SK-N-SH (cell line): Measurements from ENCODE around the gene PPP6R2. TPM values are rescaled to one million over a fixed set of nuclear protein-coding genes. Genes with fewer than 3 reads are reported as not detected.

ENCODE experiments used
- CTCF ChIA-PET: fragments of 300-600, 350-600 bp; formaldehyde crosslinking; extraction: SDS; loops from one replicate; lab custom pipeline; 2021; lab: Yijun Ruan, JAX
- POLR2A ChIA-PET: fragments of 350-600 bp; sonication (Branson Sonifier 250); formaldehyde crosslinking; extraction: SDS; loops from one replicate; lab custom pipeline; 2020; ENCODE audit warnings: antibody characterized with exemption, inconsistent platforms; lab: Yijun Ruan, JAX
- DNase-seq: peaks from one replicate; pipeline ENCODE4 v3.0.0; 2012
- H2AFZ ChIP-seq: fragments of 200-600 bp; sonication (generic); 2 replicates; pipeline ENCODE4 v1.8.1; 2016; ENCODE audit warnings: antibody characterized with exemption, mild to moderate bottlenecking, low read depth
- H3F3A ChIP-seq: fragments of 200-600 bp; sonication (generic); replicated peaks from 2 replicates; pipeline ENCODE3; 2016; ENCODE audit warnings: antibody characterized with exemption, mild to moderate bottlenecking; ENCODE audit not compliant: insufficient read depth
- H3K27ac ChIP-seq, 2 experiments: fragments of 200-500 bp in 1 of 2; fragments of 200-600 bp in 1 of 2; sonication (Bioruptor generic) in 1 of 2; sonication (generic), shearing (Covaris generic) in 1 of 2; 2 replicates each; pipeline versions ENCODE4 v1.5.1 to v1.6.1; 2014 to 2016; ENCODE audit warnings: low read depth in 2 of 2, inconsistent platforms in 1 of 2, low read length in 1 of 2, mild to moderate bottlenecking in 1 of 2, mixed read lengths in 1 of 2
- H3K27me3 ChIP-seq: fragments of 200-600 bp; sonication (generic), shearing (Covaris generic); 2 replicates; pipeline ENCODE4 v1.6.1; 2016; ENCODE audit warnings: mixed run types; ENCODE audit not compliant: insufficient read depth
- H3K36me3 ChIP-seq, 2 experiments: fragments of 200-500 bp in 1 of 2; fragments of 200-600 bp in 1 of 2; sonication (Bioruptor generic) in 1 of 2; sonication (generic) in 1 of 2; replicated peaks in 1 of 2; 2 replicates each; pipeline versions ENCODE3 to v1.5.1; 2014 to 2016; ENCODE audit warnings: low read length in 1 of 2, mild to moderate bottlenecking in 1 of 2; ENCODE audit not compliant: insufficient read depth in 2 of 2, control insufficient read depth in 1 of 2
- H3K4me1 ChIP-seq, 2 experiments: fragments of 200-500 bp in 1 of 2; fragments of 200-600 bp in 1 of 2; sonication (Bioruptor generic) in 1 of 2; sonication (generic), shearing (Covaris generic) in 1 of 2; 2 replicates each; pipeline versions ENCODE4 v1.5.1 to v1.6.1; 2014 to 2016; ENCODE audit warnings: low read depth in 1 of 2, low read length in 1 of 2, mixed run types in 1 of 2; ENCODE audit not compliant: insufficient read depth in 2 of 2, control insufficient read depth in 1 of 2
- H3K4me2 ChIP-seq: fragments of 200-600 bp; sonication (generic), shearing (Covaris generic); 2 replicates; pipeline ENCODE4 v1.6.1; 2017; ENCODE audit warnings: mixed run types
- H3K4me3 ChIP-seq, 2 experiments: fragments of 200-500 bp in 1 of 2; fragments of 200-600 bp in 1 of 2; sonication (Bioruptor generic) in 1 of 2; sonication (generic), shearing (Covaris generic) in 1 of 2; 2 replicates each; pipeline versions ENCODE4 v1.5.1 to v1.8.1; 2014 to 2016; ENCODE audit warnings: low read depth in 2 of 2, inconsistent platforms in 1 of 2, low read length in 1 of 2, mild to moderate bottlenecking in 1 of 2, mixed read lengths in 1 of 2, moderate library complexity in 1 of 2
- H3K79me2 ChIP-seq: fragments of 200-600 bp; sonication (generic); 2 replicates; pipeline ENCODE4 v1.8.1; 2017; ENCODE audit warnings: mild to moderate bottlenecking; ENCODE audit not compliant: insufficient read depth
- H3K9ac ChIP-seq: fragments of 200-600 bp; sonication (generic); 2 replicates; pipeline ENCODE4 v1.6.1; 2017; ENCODE audit warnings: mixed run types
- H3K9me2 ChIP-seq: fragments of 200-600 bp; sonication (generic); 2 replicates; pipeline ENCODE4 v1.6.1; 2017; ENCODE audit warnings: mixed run types
- H3K9me3 ChIP-seq: fragments of 200-600 bp; sonication (generic); 2 replicates; pipeline ENCODE4 v1.6.1; 2017; ENCODE audit warnings: mixed run types, mild to moderate bottlenecking, moderate library complexity
- H4K20me1 ChIP-seq: fragments of 200-600 bp; sonication (generic); 2 replicates; pipeline ENCODE4 v1.6.1; 2017; ENCODE audit warnings: mild to moderate bottlenecking, mixed run types; ENCODE audit not compliant: insufficient read depth
- CHD2 ChIP-seq: fragments of 150-350 bp; IDR thresholded peaks from 2 replicates; pipeline ENCODE4 v1.6.1; 2018; ENCODE audit warnings: low read length; ENCODE audit not compliant: partially characterized antibody
- ELF1 ChIP-seq: IDR thresholded peaks from 2 replicates; pipeline ENCODE4 v1.4.0; 2012
- EP300 ChIP-seq, 2 experiments: IDR thresholded peaks; 2 replicates each; pipeline versions ENCODE4 v1.4.0 to v1.6.1; 2012; ENCODE audit warnings: borderline replicate concordance in 1 of 2, low read depth in 1 of 2, low read length in 1 of 2
- EZH2phosphoT487 ChIP-seq: fragments of 200-600 bp; sonication (generic); IDR thresholded peaks from 2 replicates; pipeline ENCODE4 v1.6.1; 2017; ENCODE audit warnings: low read depth, mixed run types, mild to moderate bottlenecking, antibody characterized with exemption, moderate library complexity, borderline replicate concordance
- FOSL2 ChIP-seq: IDR thresholded peaks from 2 replicates; pipeline ENCODE4 v1.4.0; 2012; ENCODE audit warnings: low read depth, mild to moderate bottlenecking, moderate library complexity, borderline replicate concordance
- FOXM1 ChIP-seq: IDR thresholded peaks from 2 replicates; pipeline ENCODE4 v1.4.0; 2012; ENCODE audit warnings: low read depth, mild to moderate bottlenecking
- GATA2 ChIP-seq: sonication (generic); formaldehyde crosslinking; IDR thresholded peaks from 2 replicates; pipeline ENCODE4 v1.5.0; 2020; ENCODE audit warnings: mild to moderate bottlenecking, missing genetic modification reagents
- IRF3 ChIP-seq: fragments of 150-350 bp; IDR thresholded peaks from 2 replicates; pipeline ENCODE4 v1.6.1; 2016; ENCODE audit warnings: mild to moderate bottlenecking, low read depth, low read length
- MEF2A ChIP-seq: IDR thresholded peaks from 2 replicates; pipeline ENCODE4 v1.4.0; 2012; ENCODE audit warnings: low read depth, borderline replicate concordance
- NFIC ChIP-seq: IDR thresholded peaks from 2 replicates; pipeline ENCODE4 v1.4.0; 2012; ENCODE audit warnings: borderline replicate concordance
- POLR2AphosphoS5 ChIP-seq: IDR thresholded peaks from 2 replicates; pipeline ENCODE4 v1.6.1; 2012; ENCODE audit warnings: low read depth, low read length
- RCOR1 ChIP-seq: fragments of 150-350 bp; IDR thresholded peaks from 2 replicates; pipeline ENCODE4 v1.6.1; 2017; ENCODE audit warnings: antibody characterized with exemption, low read length
- REST ChIP-seq: IDR thresholded peaks from 2 replicates; pipeline ENCODE4 v1.6.1; 2012; ENCODE audit warnings: mild to moderate bottlenecking, low read depth, low read length, moderate library complexity
- RXRA ChIP-seq: IDR thresholded peaks from 2 replicates; pipeline ENCODE4 v1.4.0; 2012; ENCODE audit warnings: low read depth, mild to moderate bottlenecking, borderline replicate concordance
- TAF1 ChIP-seq: IDR thresholded peaks from 2 replicates; pipeline ENCODE4 v1.6.1; 2012; ENCODE audit warnings: low read depth, mild to moderate bottlenecking, low read length, moderate library complexity, borderline replicate concordance
- TCF12 ChIP-seq: IDR thresholded peaks from 2 replicates; pipeline ENCODE4 v1.4.0; 2012
- YY1 ChIP-seq: IDR thresholded peaks from 2 replicates; pipeline ENCODE4 v1.4.0; 2012; ENCODE audit warnings: low read depth, mild to moderate bottlenecking
- ZBTB33 ChIP-seq: IDR thresholded peaks from 2 replicates; pipeline ENCODE4 v1.4.0; 2012; ENCODE audit warnings: low read depth, borderline replicate concordance
- WGBS: methylation state at CpG from one replicate; pipeline ENCODE4 v1.1.6; 2017; ENCODE audit warnings: low lambda C conversion rate; 5-methylcytosine and 5-hydroxymethylcytosine counted together
- polyA plus RNA-seq, 3 experiments: library from polyadenylated mRNA; depleted of rRNA; stranded (reverse); fragments of >200 nt; gene quantifications; 2 replicates each; pipeline ENCODE4 v1.2.3, GENCODE V29; 2012

PPP6R2 gene
- polyA plus RNA-seq, 1 of the 3 experiments (the other 2 are of a cell fraction): 45.7 TPM

- H3K4me3 ChIP-seq: no peak overlapping the region
- H3K4me2 ChIP-seq: no peak overlapping the region
- H3K27ac ChIP-seq: no peak overlapping the region
- peaks cover 0 to 64% of the 10 kb centered on the region in 2 experiments for H3K36me3 ChIP-seq
- no peak overlapping the region for H2AFZ ChIP-seq
- H4K20me1 ChIP-seq: no peaks in the 10 kb centered on the region
- H3K4me1 ChIP-seq: no peaks in the 10 kb centered on the region
- no peak for TF ChIP-seq GATA2
- TF ChIP-seq EP300 (IDR thresholded peaks at IDR 0.05; ENCODE audit: borderline replicate concordance in 1 of 2, low read depth in 1 of 2, low read length in 1 of 2): no peak
- no peak for TF ChIP-seq YY1
- TF ChIP-seq MEF2A: no peak
- TF ChIP-seq REST: no peak
- no peak for TF ChIP-seq CHD2
- no peak for TF ChIP-seq TCF12
- TF ChIP-seq TAF1: no peak
- TF ChIP-seq NFIC: no peak
- TF ChIP-seq ZBTB33: no peak
- TF ChIP-seq FOSL2: no peak
- TF ChIP-seq RCOR1: no peak
- TF ChIP-seq ELF1: no peak
- TF ChIP-seq IRF3: no peak
- no peak for TF ChIP-seq FOXM1
- TF ChIP-seq RXRA: no peak
- no peak for TF ChIP-seq POLR2AphosphoS5
- TF ChIP-seq EZH2phosphoT487: no peak
- ChIA-PET POLR2A (no interaction called here), CTCF (no interaction called here)
- DNase-seq: no peak
- no peaks in the 10 kb centered on the region for H3K9me2 ChIP-seq
- no peaks in the 10 kb centered on the region for H3K27me3 ChIP-seq
- H3K79me2 ChIP-seq: no peaks in the 10 kb centered on the region
- no peaks in the 10 kb centered on the region for H3K9me3 ChIP-seq
- no peak overlapping the region for H3K9ac ChIP-seq
- 96% methylated on average over 20 of the region's 25 CpGs for WGBS
- H3F3A ChIP-seq: no peaks in the 10 kb centered on the region
These were observed 93.8 kb downstream of the PPP6R2 start for GRCh38 chr22:50436841-50437341.
